Fibroblast of lung (primary cell): ENCODE results near the gene HNF4A. TPM values are rescaled to one million over a fixed set of nuclear protein-coding genes. Genes with fewer than 3 reads are reported as not detected.

Experiments used
- DNase-seq, 2 donors: peaks; one replicate each; pipeline versions ENCODE4 v3.0.0 to v3.0.0-alpha.2; 2010; ENCODE audit warnings: low read depth in 2 of 2
- H2AFZ ChIP-seq: 2 replicates; pipeline ENCODE4 v1.5.1; 2012; ENCODE audit warnings: low read length, control low read depth, inconsistent platforms
- H3K27ac ChIP-seq: 2 replicates; pipeline ENCODE4 v1.5.1; 2011; ENCODE audit warnings: low read length, control low read depth; ENCODE audit not compliant: insufficient read depth
- H3K27me3 ChIP-seq: 2 replicates; pipeline ENCODE4 v1.5.1; 2011; ENCODE audit warnings: mild to moderate bottlenecking, low read length; ENCODE audit not compliant: control insufficient read depth, insufficient read depth
- H3K36me3 ChIP-seq: 2 replicates; pipeline ENCODE4 v1.5.1; 2011; ENCODE audit warnings: low read length; ENCODE audit not compliant: control insufficient read depth, insufficient read depth
- H3K4me1 ChIP-seq: 2 replicates; pipeline ENCODE4 v1.5.1; 2011; ENCODE audit warnings: low read length; ENCODE audit not compliant: control insufficient read depth, insufficient read depth; ENCODE audit errors: extremely low read depth
- H3K4me2 ChIP-seq: 2 replicates; pipeline ENCODE4 v1.5.1; 2011; ENCODE audit warnings: low read length, control low read depth; ENCODE audit not compliant: insufficient read depth; ENCODE audit errors: extremely low read depth
- H3K4me3 ChIP-seq, 4 experiments: fragments of 200-600 bp in 1 of 4; sonication (generic) in 1 of 4; replicated peaks in 1 of 4; 2 replicates each; pipeline ENCODE4 v1.5.1; 2011 to 2016; ENCODE audit warnings: low read length in 4 of 4, low read depth in 3 of 4, mild to moderate bottlenecking in 3 of 4, control low read depth in 2 of 4, inconsistent platforms in 1 of 4, mixed read lengths in 1 of 4; ENCODE audit not compliant: insufficient read depth in 1 of 4; ENCODE audit errors: control extremely low read depth in 1 of 4
- H3K79me2 ChIP-seq: 2 replicates; pipeline ENCODE4 v1.5.1; 2012; ENCODE audit warnings: mild to moderate bottlenecking, low read length, inconsistent platforms; ENCODE audit not compliant: control insufficient read depth, insufficient read depth
- H3K9ac ChIP-seq: 2 replicates; pipeline ENCODE4 v1.5.1; 2011; ENCODE audit warnings: mild to moderate bottlenecking, low read length, control low read depth; ENCODE audit not compliant: insufficient read depth
- H3K9me3 ChIP-seq: 2 replicates; pipeline ENCODE4 v1.5.1; 2012; ENCODE audit warnings: low read depth, low read length; ENCODE audit not compliant: control insufficient read depth, insufficient read depth
- H4K20me1 ChIP-seq: 2 replicates; pipeline ENCODE4 v1.5.1; 2011; ENCODE audit warnings: low read length; ENCODE audit not compliant: control insufficient read depth, insufficient read depth; ENCODE audit errors: extremely low read depth
- CTCF ChIP-seq, 2 donors: IDR thresholded peaks in 1 of 2; conservative IDR thresholded peaks in 1 of 2; 1 replicate in 1 of 2; 2 replicates in 1 of 2; pipeline ENCODE4 v1.5.1; 2011 to 2012; ENCODE audit warnings: low read length in 2 of 2, control low read depth in 1 of 2, inconsistent platforms in 1 of 2, low read depth in 1 of 2, mild to moderate bottlenecking in 1 of 2
- EZH2 ChIP-seq: IDR thresholded peaks from 2 replicates; pipeline ENCODE4 v1.5.1; 2012; ENCODE audit warnings: low read length, control low read depth, mild to moderate bottlenecking; ENCODE audit errors: missing control alignments
- polyA plus RNA-seq, 2 donors: library from polyadenylated mRNA; depleted of rRNA in 1 of 2; stranded (reverse) in 1 of 2; unstranded in 1 of 2; fragments of >200 nt; gene quantifications; 2 replicates each; pipeline ENCODE4 v1.2.1, GENCODE V29; 2011 to 2012; ENCODE audit warnings: missing spikeins in 1 of 2
- total RNA-seq: library from RNA; depleted of rRNA; stranded (reverse); fragments of >200 nt; gene quantifications from 2 replicates; pipeline ENCODE4 v1.2.1, GENCODE V29; 2014

HNF4A gene
- total and polyA plus RNA-seq, 2 donors (not counting 1 experiment from before 2014, with no cell fraction given) = not detected

DNA sequence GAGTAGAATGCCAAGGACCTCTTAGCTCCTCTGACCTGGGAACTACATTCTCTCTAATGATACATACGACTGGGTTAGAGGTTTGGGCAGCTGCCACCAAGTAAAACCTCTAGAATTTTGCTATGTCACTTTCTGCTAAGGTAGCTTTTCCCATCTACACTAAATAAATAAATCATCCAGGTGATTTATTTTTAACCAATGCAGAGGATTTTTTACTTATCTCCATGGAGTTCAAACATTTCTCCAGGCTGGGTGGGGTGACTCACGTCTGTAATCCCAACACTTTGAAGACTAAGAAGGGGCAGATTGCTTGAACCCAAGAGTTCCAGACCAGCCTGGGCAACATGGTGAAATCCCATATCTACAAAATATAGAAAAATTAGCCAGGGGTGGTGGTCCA lies 27.1 kb downstream of the HNF4A start:
- H3K4me1 ChIP-seq = no peaks in the 10 kb centered on the region
- no peak overlapping the region for H3K27ac ChIP-seq
- H2AFZ ChIP-seq = no peak overlapping the region
- no peak for DNase-seq
- H3K36me3 ChIP-seq = no peaks in the 10 kb centered on the region
- no peak overlapping the region for H3K4me3 ChIP-seq
- H3K27me3 ChIP-seq = no peaks in the 10 kb centered on the region
- no peak for TF ChIP-seq EZH2
- TF ChIP-seq CTCF (conservative IDR thresholded peaks at IDR 0.05 in 1 of 2, IDR thresholded peaks at IDR 0.05 in 1 of 2; ENCODE audit: low read depth in 1 of 2, low read length in 2 of 2) = no peak
- H3K4me2 ChIP-seq = no peak overlapping the region
- no peaks in the 10 kb centered on the region for H4K20me1 ChIP-seq
- H3K9me3 ChIP-seq = no peaks in the 10 kb centered on the region
- no peak overlapping the region for H3K9ac ChIP-seq
- H3K79me2 ChIP-seq = no peaks in the 10 kb centered on the region

- H3K9me3 ChIP-seq = no peaks in the 10 kb centered on the region
- H2AFZ ChIP-seq = no peak overlapping the region
- TF ChIP-seq CTCF (conservative IDR thresholded peaks at IDR 0.05 in 1 of 2, IDR thresholded peaks at IDR 0.05 in 1 of 2; ENCODE audit: low read depth in 1 of 2, low read length in 2 of 2) (peak; percentile 87 to 95), EZH2 (no peak)
- no peaks in the 10 kb centered on the region for H3K27me3 ChIP-seq
- H3K9ac ChIP-seq = no peak overlapping the region
- H4K20me1 ChIP-seq = no peaks in the 10 kb centered on the region
- no peak overlapping the region for H3K27ac ChIP-seq
- H3K36me3 ChIP-seq = no peaks in the 10 kb centered on the region
- no peaks in the 10 kb centered on the region for H3K79me2 ChIP-seq
- H3K4me3 ChIP-seq = no peak overlapping the region
- peak; percentile 39 to 59 for DNase-seq
- H3K4me2 ChIP-seq = no peak overlapping the region
- H3K4me1 ChIP-seq = no peaks in the 10 kb centered on the region
These were observed 29.0 kb downstream of the HNF4A start for GRCh38 chr20:44384423-44385027.

- H3K4me2 ChIP-seq = no peak overlapping the region
- no peak overlapping the region for H3K27ac ChIP-seq
- H3K36me3 ChIP-seq = no peaks in the 10 kb centered on the region
- H3K4me3 ChIP-seq = no peak overlapping the region
- no peak overlapping the region for H2AFZ ChIP-seq
- TF ChIP-seq CTCF (conservative IDR thresholded peaks at IDR 0.05 in 1 of 2, IDR thresholded peaks at IDR 0.05 in 1 of 2; ENCODE audit: low read depth in 1 of 2, low read length in 2 of 2) (peak; percentile 80 to 91), EZH2 (no peak)
- H3K79me2 ChIP-seq = no peaks in the 10 kb centered on the region
- H4K20me1 ChIP-seq = no peaks in the 10 kb centered on the region
- H3K4me1 ChIP-seq = no peaks in the 10 kb centered on the region
- H3K9me3 ChIP-seq = no peaks in the 10 kb centered on the region
- no peak overlapping the region for H3K9ac ChIP-seq
- DNase-seq = peak; percentile 65 to 80
- no peaks in the 10 kb centered on the region for H3K27me3 ChIP-seq
These were observed 33.0 kb downstream of the HNF4A start for GRCh38 chr20:44388466-44389023.
